RPMI7951 (cell line): ENCODE results near the gene LYL1. TPM values are rescaled to one million over a fixed set of nuclear protein-coding genes. Genes with fewer than 3 reads are reported as not detected.
A peak's percentile ranks its signal among the peaks of the same experiment; 100 is the strongest.

ENCODE experiments used
- DNase-seq: peaks from one replicate; pipeline ENCODE4 v3.0.0-alpha.2; 2012; ENCODE audit warnings: low read depth
- total RNA-seq: library from RNA; depleted of rRNA; stranded (reverse); fragments of >200 nt; shearing (Covaris generic); gene quantifications from 2 replicates; pipeline ENCODE4 v1.2.3, GENCODE V29; 2014

The LYL1 gene
- total RNA-seq, 1 experiment from 2014 or later = 4.1 TPM

DNA sequence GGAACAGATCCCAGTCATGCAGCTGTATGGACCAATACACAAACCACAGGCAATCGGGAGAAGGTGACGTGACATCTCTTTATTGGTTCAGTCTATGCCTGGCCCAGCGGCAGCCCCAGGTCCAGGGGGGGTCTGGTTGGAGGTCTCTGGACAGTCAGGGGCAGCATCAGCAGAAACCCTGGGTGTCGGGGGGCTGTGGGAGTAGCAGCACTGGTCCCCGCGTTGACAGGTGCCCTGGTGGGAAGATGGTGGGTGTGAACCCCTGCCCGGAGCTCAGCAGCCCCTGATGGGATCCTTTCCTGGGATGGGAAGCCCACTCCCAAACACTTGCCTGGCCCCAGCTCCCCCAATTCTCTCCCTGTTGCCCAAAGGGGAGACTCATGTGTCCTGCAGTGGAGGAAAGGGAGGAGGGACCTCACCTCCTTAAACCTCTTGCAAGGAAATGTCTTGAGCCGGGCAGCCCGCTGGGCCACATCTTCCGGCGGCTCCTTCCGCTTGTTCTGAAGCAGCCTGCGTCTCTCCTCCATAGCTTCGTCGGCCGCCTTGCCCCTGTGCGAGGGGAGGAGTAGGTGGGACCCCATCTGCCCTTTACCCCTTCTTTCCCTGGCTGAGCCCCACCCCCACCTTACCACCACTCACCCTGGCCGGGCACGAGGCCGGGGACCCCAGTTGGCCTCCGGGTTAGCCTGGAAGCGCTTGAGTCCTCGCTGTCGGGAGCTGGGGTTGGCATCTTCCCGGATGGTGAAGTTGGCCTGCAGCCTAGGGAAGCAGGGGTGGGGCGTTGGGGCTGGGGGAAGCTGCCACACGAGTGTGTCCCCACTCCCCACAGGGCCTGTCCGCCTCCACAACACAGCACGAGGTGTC is 2.4 kb upstream of the LYL1 start:
- DNase-seq = no peak

- DNase-seq = no peak
Measured at GRCh38 chr19:13104360-13104847, 1.7 kb upstream of the LYL1 start.

- no peak for DNase-seq
Measured at GRCh38 chr19:13103581-13104359, 1.1 kb upstream of the LYL1 start.

- DNase-seq = no peak
Measured at GRCh38 chr19:13102416-13102665, 317 bp downstream of the LYL1 start.

- no peak for DNase-seq
Measured at GRCh38 chr19:13101590-13102415, 855 bp downstream of the LYL1 start.

DNA sequence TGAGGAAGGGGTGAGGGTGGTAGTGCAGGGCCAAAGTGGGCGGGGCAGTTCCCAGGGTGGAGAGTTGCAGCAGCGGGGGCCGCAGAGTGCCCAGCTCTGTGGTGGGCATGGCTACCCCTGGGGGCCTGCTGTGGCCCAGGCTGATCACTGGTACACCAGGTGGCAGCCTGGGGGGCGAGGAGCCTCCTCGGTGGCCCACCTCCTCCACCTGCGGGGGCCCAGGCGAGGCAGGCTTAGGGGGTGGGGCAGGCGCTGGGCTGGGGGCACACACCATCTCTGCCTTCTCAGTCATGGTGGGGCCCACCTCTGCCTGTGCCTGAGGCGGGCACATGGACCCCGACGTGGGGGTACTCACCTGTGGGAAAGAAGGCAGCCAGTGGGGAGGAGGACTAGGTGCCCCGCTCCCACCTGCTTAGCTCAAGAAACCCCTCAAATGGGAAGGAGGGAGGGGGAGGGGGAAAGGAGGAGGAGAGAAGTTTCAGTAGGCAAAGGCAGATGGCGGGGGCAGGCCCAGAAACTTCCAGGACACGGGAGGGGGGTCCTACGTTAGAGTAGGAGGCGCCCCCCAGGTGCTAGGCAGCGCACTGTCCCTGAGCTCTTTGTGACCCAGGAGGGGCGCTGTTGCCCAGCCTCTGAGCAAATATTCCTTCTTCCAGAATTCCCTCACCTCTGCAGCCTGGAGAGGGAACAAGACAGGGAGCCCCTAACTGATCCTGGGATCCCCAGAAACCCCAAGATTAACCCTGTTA is 1.6 kb downstream of the LYL1 start:
- no peak for DNase-seq

GRCh38 chr19:13100031-13100588 is 2.5 kb downstream of the LYL1 start:
- peak; percentile 15 for DNase-seq

GRCh38 chr19:13099073-13099999 is 3.3 kb downstream of the LYL1 start:
- no peak for DNase-seq

DNA sequence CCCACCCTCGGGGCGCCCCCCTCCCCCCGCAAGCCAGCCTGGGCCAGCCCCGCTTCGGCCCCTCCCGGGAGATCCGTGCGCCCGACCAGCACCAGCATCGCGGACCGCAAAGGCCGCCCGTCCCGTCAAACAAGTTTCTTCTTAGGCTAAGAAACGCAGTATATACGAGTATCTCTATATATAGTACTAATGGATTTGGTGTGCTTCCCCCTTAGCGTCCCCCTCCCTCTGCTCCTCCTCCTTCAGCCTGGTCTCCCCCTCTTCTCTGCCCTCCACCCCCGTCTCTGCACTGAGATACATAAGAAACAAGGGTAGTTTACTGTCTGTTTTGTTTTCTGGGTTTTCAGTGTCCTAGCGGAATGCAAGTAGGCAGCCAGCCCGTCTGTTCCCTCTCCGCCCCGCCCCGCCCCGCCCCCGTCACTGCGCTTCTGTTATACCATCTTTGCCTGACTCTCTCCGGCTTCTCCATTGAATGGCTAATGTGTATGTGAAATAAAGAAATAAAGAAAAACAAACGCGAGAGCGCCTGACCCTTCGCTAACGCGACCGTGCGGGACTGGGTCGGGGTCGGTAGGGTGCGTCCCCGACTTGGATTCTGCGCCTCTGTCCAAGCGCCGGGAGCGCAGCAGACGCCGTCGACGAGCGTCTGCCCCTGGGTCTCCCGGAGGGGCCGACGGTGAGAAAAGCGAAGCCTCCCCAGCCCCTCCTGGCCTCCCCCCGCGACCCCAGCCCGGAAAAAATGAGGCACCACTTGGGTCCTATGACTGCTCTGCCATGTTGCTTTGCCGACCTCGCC is 4.2 kb downstream of the LYL1 start:
- DNase-seq = no peak

DNA sequence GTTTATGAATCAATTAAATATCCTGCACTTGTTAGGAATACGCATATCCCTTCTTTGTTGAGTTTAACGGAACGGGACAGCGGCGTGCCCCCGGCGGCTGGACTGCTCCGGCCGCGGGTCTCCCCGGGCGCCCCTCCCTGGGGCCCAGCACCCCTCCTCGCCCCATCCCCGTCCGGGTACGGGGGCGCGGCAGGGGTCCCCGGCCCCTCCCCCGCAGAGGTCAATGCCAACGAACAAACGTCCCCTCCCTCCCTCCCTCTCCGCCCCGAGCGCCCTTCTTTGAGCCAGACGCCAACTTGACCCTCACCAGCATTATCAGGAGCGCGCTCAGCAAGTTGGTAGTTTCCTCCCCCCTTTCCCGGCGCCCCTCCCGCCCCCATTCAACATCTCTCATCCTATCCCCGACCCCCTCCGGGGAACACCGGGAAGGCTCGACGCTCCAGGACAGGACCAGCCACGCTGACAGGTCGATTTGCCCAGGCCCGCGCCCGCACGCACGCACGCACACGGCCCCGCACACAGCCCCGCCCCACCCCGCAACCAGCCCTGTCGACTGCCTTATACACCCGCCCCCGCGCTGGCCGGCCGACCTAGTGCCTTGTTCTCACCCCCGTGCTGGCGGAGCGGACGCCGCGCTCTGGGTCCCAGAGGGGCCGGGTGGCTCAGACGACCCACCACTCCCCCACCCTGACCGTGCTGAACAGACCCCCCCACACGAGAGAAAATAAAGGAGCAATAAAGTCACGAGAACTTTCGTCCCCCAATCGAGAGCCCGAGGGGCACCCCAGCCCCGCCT is 5.0 kb downstream of the LYL1 start:
- no peak for DNase-seq

DNA sequence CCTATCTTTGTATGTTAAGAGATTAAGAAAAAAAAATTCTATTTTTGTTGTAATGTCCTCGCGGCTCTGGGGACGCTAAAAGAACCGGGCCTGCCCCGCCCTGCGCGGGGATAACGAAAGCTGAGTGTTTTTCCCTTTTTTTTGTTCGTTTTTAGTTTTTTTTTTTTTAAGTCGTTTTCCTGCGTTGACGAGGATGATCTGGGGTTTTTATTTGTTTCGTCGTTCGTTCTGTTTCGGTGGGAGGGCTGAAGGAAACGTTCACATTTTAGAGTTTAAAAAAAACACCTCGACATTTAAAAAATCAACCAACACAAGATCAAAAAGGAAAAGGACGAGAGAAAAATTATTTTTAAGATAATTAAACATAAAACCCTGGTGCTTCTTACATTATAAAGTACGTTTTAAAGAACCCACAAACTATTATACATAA is 5.6 kb downstream of the LYL1 start:
- DNase-seq = no peak

DNA sequence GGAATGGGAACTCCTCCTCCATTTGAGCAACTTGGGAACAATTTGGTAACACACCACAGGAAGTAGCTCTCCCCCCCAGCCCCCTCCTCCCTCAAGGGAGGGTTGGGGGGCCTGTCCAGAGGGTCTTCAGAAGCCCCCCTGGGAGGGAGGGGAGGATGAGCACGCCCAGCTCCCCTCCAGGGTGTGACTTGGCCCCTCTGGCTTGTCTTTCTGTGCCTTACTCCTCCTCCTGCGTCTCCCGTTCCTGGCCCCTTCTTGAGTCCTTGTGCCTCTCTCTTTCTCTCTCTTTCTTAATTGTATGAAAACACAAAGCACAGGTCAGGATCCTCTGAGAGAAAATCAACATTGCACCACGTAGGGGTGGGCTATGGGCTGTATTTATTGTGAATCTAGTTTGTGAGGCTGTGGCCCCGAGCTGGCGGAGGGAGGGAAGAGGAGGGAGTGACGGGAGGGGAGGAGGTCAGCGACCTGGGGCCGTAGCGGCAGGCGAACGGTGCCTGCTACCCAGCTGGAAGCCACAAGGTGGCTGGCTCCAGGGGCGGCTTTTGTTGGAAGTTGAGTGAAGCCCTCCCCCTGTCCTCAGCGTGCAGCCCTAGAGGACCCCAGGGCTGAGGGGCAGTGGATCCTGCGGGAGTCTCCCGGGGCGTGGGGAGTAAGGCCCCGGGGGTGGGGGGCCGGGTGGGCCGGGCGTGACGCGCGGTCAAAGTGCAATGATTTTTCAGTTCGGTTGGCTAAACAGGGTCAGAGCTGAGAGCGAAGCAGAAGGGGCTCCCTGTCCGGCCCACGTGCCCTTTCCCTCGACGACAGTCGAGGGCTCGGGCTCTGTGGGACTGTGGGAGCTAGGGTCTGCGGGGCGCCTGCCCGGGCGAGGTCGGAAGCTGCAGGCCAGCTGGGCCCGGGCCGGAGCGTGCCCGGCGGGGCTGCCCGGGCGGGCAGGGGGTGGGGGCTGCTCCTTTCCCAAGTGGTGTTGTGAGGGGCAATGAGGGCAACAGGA is 6.4 kb downstream of the LYL1 start:
- DNase-seq = no peak

DNA sequence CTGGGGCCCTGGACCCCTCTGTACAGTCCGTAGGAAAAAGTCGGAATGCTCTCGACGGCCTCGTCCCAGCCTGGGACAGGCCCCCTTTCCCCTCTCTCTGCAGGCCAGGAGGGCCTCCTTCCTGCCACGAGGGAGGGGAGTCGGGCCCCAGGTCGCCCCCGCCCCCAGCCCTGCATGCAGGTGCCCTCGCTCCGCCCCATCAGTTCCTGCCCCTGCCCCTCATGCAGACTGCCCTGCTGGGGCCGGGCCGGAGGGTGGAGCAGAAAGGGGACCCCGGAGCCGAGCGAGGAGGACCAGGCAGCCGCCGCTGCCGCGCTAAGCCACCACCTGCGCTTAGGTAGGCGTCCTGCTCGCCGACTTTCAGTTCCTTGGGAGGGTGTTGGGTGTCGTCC is 7.3 kb downstream of the LYL1 start:
- no peak for DNase-seq

DNA sequence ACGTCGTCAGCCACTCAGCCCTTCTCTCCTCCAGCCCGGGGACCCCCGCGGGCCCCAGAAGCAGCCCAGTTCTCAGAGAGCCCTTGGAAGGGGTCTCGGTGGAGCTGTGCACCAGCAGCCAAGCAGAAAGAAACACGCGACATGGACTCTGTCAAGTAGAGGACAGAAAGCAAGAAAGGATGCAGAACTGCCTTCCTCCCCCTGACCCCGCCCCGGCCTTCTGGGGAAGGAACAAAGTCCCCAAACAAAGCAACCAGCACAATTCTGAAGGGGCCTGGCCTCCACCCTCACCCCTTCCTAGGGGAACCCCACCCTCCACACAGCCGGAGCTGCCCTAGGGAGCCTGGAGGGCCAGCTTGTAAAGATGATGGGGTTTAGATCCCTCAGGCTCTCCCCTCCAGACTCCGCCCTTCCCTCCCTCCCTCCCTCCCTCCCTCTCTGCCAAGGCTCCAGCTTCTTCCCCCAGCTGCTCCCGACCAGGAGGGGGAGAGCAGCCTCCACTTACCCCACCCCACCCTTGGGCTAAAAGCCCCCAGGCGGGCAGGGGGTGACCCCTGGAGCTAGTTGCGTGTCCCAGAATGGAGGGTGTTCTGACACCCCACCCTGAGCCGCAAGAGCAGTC is 7.8 kb downstream of the LYL1 start:
- DNase-seq = no peak

DNA sequence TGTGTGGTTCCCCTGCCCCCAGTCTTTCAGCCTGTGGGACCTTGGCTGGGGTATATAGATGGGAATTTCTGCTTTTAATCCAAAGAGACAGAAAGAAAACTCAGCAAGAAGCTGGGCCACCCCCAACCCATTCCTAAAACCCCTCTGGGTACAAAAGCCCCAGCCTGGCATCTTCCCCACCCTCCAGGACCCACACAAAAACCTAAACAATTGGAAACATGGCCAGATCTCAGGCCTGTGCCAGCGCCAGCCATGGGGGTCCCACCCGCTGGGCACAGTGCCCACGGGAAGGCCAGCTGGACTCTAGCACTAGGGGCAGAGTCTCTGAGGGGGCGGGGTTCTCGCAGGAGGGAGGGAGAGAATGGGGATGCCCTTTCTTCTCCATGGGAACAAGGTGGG is 8.6 kb downstream of the LYL1 start:
- DNase-seq = no peak

DNA sequence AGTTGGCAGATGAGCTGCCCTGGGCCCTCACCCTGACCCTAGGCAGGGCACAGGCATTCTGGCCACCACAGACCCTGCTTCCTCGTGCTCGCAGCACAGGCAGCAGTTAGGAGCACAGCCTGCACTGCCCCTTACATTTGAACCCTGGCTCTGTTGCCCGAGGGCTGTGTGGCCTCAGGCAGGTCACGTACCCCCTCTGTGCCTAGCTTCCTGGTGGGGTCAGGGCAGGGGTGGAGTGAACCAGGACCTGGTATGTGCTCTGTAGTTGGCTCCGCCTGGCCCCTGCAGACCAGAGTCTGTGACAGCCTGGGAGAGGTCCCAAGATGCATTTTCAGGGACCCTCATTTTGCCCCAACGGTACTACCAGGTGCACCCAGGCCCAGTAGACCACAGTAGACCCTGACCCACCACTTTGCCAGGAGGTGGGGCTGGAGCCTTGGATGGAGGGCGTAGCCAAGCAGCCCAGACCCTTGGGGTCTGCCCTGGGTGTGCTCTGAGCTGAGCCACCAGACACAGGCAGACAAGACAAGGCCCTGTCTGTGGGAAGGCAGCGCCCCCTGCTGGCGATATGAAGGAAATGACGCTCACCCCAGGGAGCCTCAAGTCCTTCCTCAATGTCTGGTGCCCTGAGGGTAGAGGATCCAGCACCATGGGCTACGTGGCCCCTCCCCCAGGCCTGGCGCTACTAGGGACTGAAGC is 9.1 kb downstream of the LYL1 start:
- DNase-seq = peak; percentile 74
